ENCODE results near the gene RTL10.

The RTL10 gene

DNA sequence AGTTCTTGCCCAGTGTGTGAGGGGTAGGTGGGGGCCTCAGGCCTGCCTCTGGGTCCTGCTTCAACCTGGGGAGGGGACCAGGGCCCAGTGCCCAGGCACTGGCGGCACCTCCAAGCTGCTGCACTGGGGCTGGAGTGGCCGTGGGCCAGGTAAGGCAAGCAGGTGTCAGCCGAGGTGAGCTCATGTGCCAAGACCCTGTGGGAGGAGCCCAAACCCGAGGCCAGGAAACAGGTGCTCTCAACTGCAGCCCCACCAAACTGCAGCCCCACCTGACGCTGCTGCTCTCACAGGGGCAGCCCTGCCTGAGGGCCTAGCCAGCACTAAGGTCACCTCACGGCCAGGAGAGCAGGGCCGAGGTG, 18.1 kb upstream of the RTL10 start:
- CTCF ChIA-PET: no interaction called here
- Histone ChIP-seq H3K27ac (ENCODE audit: extremely low read depth, low read depth, low read length) (no peak overlapping the region), H3K36me3 (ENCODE audit: control insufficient read depth in 2 of 2, insufficient read depth in 1 of 2, low read length in 2 of 2) (no peaks in the 10 kb centered on the region), H3K9me3 (ENCODE audit: control insufficient read depth, insufficient read depth, low read depth, low read length) (no peaks in the 10 kb centered on the region), H3K4me1 (ENCODE audit: control insufficient read depth, insufficient read depth, low read length) (peaks cover 21% of the 10 kb centered on the region), H3K4me3 (ENCODE audit: low read depth, low read length) (no peak overlapping the region)
- TF ChIP-seq ZNF660 (tag by site-specific recombination; IDR thresholded peaks at IDR 0.05): no peak
- no peak for TF ChIP-seq PBX3 (CRISPR knock-in tag; IDR thresholded peaks at IDR 0.05)
- no peak for TF ChIP-seq FEZF1 (tag by site-specific recombination; IDR thresholded peaks at IDR 0.05)
- TF ChIP-seq ZNF707 (tag by site-specific recombination; IDR thresholded peaks at IDR 0.05): no peak
- no peak for TF ChIP-seq GLI2 (tag by site-specific recombination; IDR thresholded peaks at IDR 0.05; ENCODE audit: borderline replicate concordance, low read depth)
- TF ChIP-seq ZNF785 (tag by site-specific recombination; IDR thresholded peaks at IDR 0.05): no peak
- TF ChIP-seq ZXDB (tag by site-specific recombination; IDR thresholded peaks at IDR 0.05): no peak
- peak; percentile 55; the same call in 1 of the 2 replicates for TF ChIP-seq SCRT2 (tag by site-specific recombination; IDR thresholded peaks at IDR 0.05)
- TF ChIP-seq SCRT1 (tag by site-specific recombination; IDR thresholded peaks at IDR 0.05; ENCODE audit: borderline replicate concordance): peak; percentile 31; the same call in 1 of the 2 replicates
- TF ChIP-seq ZNF24 (tag by site-specific recombination; IDR thresholded peaks at IDR 0.05): no peak
- TF ChIP-seq ZNF529 (tag by site-specific recombination; IDR thresholded peaks at IDR 0.05; ENCODE audit: insufficient replicate concordance): no peak
- TF ChIP-seq, protein P1, sequence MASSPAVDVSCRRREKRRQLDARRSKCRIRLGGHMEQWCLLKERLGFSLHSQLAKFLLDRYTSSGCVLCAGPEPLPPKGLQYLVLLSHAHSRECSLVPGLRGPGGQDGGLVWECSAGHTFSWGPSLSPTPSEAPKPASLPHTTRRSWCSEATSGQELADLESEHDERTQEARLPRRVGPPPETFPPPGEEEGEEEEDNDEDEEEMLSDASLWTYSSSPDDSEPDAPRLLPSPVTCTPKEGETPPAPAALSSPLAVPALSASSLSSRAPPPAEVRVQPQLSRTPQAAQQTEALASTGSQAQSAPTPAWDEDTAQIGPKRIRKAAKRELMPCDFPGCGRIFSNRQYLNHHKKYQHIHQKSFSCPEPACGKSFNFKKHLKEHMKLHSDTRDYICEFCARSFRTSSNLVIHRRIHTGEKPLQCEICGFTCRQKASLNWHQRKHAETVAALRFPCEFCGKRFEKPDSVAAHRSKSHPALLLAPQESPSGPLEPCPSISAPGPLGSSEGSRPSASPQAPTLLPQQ (tag by site-specific recombination; IDR thresholded peaks at IDR 0.05): no peak
- POLR2A ChIA-PET: no interaction called here

DNA sequence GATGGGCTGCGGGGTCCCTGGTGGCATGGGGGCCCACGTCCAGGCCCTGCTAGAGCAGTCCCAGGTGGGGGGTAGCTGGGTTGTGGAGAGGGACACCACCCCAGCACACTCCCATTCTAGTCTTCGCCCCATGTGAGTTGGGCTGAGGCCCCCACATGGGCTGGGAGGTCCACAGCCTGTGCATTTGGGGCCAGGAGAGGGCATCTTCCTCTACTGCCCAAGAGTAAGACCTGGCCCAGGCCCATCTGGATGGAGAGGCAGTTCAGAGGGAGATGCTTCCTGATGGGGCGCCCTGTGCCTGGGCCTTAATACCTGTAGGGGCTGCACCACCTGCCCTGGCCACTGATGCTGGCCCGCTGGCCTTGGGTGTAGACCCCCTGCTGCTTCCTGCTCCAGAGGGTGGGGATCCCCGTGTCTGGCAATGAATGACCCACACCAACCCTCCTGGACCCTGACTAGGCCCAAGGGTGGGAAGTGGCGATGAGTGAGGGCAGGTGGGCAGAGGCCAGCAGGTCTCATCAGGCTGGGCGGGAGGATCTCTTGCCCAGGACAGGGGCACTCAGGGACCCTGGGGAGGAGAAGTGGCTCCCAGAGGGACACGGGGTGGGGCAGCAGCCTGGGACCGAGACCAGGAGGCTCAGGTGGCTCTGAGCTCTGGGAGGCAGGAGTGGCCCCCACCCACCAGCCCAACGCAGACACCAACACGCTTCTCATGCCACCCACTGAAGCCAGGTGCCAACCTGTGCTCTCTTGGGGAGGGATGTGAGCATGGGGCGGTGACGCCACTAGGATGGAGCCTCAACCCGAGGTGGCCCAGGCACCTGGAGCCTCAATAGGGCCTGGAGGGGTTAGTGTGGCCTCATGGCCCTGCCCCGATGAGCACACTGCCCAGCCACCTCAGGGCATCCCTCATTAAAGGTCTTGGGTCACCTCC, 17.4 kb upstream of the RTL10 start:
- CTCF ChIA-PET: no interaction called here
- Histone ChIP-seq H3K4me1 (ENCODE audit: control insufficient read depth, insufficient read depth, low read length) (peaks cover 21% of the 10 kb centered on the region), H3K36me3 (ENCODE audit: control insufficient read depth in 2 of 2, insufficient read depth in 1 of 2, low read length in 2 of 2) (no peaks in the 10 kb centered on the region), H3K4me3 (ENCODE audit: low read depth, low read length) (no peak overlapping the region), H3K9me3 (ENCODE audit: control insufficient read depth, insufficient read depth, low read depth, low read length) (no peaks in the 10 kb centered on the region), H3K27ac (ENCODE audit: extremely low read depth, low read depth, low read length) (no peak overlapping the region)
- TF ChIP-seq BCL11A (tag by site-specific recombination; IDR thresholded peaks at IDR 0.05; ENCODE audit: low read depth): no peak
- no peak for TF ChIP-seq TRIM28 (IDR thresholded peaks at IDR 0.05; ENCODE audit: borderline replicate concordance, low read length)
- peak; percentile 46; the same call in 1 of the 2 replicates for TF ChIP-seq GLIS2 (tag by site-specific recombination; IDR thresholded peaks at IDR 0.05)
- TF ChIP-seq, protein P2, sequence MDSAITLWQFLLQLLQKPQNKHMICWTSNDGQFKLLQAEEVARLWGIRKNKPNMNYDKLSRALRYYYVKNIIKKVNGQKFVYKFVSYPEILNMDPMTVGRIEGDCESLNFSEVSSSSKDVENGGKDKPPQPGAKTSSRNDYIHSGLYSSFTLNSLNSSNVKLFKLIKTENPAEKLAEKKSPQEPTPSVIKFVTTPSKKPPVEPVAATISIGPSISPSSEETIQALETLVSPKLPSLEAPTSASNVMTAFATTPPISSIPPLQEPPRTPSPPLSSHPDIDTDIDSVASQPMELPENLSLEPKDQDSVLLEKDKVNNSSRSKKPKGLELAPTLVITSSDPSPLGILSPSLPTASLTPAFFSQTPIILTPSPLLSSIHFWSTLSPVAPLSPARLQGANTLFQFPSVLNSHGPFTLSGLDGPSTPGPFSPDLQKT (IDR thresholded peaks at IDR 0.05; ENCODE audit: borderline replicate concordance, low read depth, low read length): no peak
- no peak for TF ChIP-seq ZBTB7A (tag by site-specific recombination; IDR thresholded peaks at IDR 0.05; ENCODE audit: low read depth)
- no peak for TF ChIP-seq ZNF311 (tag by site-specific recombination; IDR thresholded peaks at IDR 0.05; ENCODE audit: borderline replicate concordance)
- 0 out of 2 replicates have a peak, but pooled peaks have one; percentile 26 for TF ChIP-seq GLIS1 (tag by site-specific recombination; IDR thresholded peaks at IDR 0.05)
- TF ChIP-seq ZNF292 (tag by site-specific recombination; IDR thresholded peaks at IDR 0.05; ENCODE audit: borderline replicate concordance, low read depth): no peak
- no peak for TF ChIP-seq ZNF23 (tag by site-specific recombination; IDR thresholded peaks at IDR 0.05; ENCODE audit: borderline replicate concordance)
- no peak for TF ChIP-seq ZNF837 (tag by site-specific recombination; IDR thresholded peaks at IDR 0.05)
- TF ChIP-seq SETDB1 (IDR thresholded peaks at IDR 0.05; ENCODE audit: insufficient read length, low read length): no peak
- TF ChIP-seq, protein P3, sequence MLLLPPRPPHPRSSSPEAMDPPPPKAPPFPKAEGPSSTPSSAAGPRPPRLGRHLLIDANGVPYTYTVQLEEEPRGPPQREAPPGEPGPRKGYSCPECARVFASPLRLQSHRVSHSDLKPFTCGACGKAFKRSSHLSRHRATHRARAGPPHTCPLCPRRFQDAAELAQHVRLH (tag by site-specific recombination; IDR thresholded peaks at IDR 0.05): no peak
- TF ChIP-seq ZNF521 (tag by site-specific recombination; IDR thresholded peaks at IDR 0.05): no peak
- TF ChIP-seq, protein P4, sequence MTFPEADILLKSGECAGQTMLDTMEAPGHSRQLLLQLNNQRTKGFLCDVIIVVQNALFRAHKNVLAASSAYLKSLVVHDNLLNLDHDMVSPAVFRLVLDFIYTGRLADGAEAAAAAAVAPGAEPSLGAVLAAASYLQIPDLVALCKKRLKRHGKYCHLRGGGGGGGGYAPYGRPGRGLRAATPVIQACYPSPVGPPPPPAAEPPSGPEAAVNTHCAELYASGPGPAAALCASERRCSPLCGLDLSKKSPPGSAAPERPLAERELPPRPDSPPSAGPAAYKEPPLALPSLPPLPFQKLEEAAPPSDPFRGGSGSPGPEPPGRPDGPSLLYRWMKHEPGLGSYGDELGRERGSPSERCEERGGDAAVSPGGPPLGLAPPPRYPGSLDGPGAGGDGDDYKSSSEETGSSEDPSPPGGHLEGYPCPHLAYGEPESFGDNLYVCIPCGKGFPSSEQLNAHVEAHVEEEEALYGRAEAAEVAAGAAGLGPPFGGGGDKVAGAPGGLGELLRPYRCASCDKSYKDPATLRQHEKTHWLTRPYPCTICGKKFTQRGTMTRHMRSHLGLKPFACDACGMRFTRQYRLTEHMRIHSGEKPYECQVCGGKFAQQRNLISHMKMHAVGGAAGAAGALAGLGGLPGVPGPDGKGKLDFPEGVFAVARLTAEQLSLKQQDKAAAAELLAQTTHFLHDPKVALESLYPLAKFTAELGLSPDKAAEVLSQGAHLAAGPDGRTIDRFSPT (tag by site-specific recombination; IDR thresholded peaks at IDR 0.05): peak; percentile 55
- peak; percentile 47 for TF ChIP-seq ZFHX2 (tag by site-specific recombination; conservative IDR thresholded peaks at IDR 0.05)
- no peak for TF ChIP-seq OSR2 (tag by site-specific recombination; IDR thresholded peaks at IDR 0.05)
- POLR2A ChIA-PET: no interaction called here
